ENCODE data around the gene DSG4. TPM values are rescaled to one million over a fixed set of nuclear protein-coding genes. Genes with fewer than 3 reads are reported as not detected.
A peak's percentile ranks its signal among the peaks of the same experiment; 100 is the strongest.

DSG4 gene
- total and polyA plus RNA-seq, 4 donors, result not detected

GRCh38 chr18:31424383-31424988 lies 47.9 kb downstream of the DSG4 start:
- H3K9me3 ChIP-seq (ENCODE audit: control insufficient read depth, insufficient read depth, low read length), result no peaks in the 10 kb centered on the region
- H3K27ac ChIP-seq (ENCODE audit: low read depth, low read length), result no peak overlapping the region
- no peaks in the 10 kb centered on the region for H3K4me1 ChIP-seq (ENCODE audit: control insufficient read depth, insufficient read depth, low read length)
- H3K36me3 ChIP-seq (ENCODE audit: control insufficient read depth, insufficient read depth, low read length), result no peaks in the 10 kb centered on the region
- WGBS (ENCODE audit: insufficient coverage), result no CpG with 5 or more reads among the region's 7 CpGs
- H3K4me3 ChIP-seq (ENCODE audit: low read depth, low read length), result no peak overlapping the region
- DNase-seq (ENCODE audit: low read depth in 4 of 6, low spot score in 6 of 6), result peak in 1 of 6 donors; percentile 11
- no peaks in the 10 kb centered on the region for H3K27me3 ChIP-seq (ENCODE audit: control insufficient read depth, insufficient read depth, low read length)

GRCh38 chr18:31426021-31426420 lies 49.4 kb downstream of the DSG4 start:
- no peaks in the 10 kb centered on the region for H3K27me3 ChIP-seq (ENCODE audit: control insufficient read depth, insufficient read depth, low read length)
- 88% methylated on average over 1 of the region's 2 CpGs for WGBS (ENCODE audit: insufficient coverage)
- no peak overlapping the region for H3K27ac ChIP-seq (ENCODE audit: low read depth, low read length)
- H3K9me3 ChIP-seq (ENCODE audit: control insufficient read depth, insufficient read depth, low read length), result no peaks in the 10 kb centered on the region
- no peak overlapping the region for H3K4me3 ChIP-seq (ENCODE audit: low read depth, low read length)
- H3K36me3 ChIP-seq (ENCODE audit: control insufficient read depth, insufficient read depth, low read length), result no peaks in the 10 kb centered on the region
- DNase-seq (ENCODE audit: low read depth in 4 of 6, low spot score in 6 of 6), result no peak
- no peaks in the 10 kb centered on the region for H3K4me1 ChIP-seq (ENCODE audit: control insufficient read depth, insufficient read depth, low read length)

DNA sequence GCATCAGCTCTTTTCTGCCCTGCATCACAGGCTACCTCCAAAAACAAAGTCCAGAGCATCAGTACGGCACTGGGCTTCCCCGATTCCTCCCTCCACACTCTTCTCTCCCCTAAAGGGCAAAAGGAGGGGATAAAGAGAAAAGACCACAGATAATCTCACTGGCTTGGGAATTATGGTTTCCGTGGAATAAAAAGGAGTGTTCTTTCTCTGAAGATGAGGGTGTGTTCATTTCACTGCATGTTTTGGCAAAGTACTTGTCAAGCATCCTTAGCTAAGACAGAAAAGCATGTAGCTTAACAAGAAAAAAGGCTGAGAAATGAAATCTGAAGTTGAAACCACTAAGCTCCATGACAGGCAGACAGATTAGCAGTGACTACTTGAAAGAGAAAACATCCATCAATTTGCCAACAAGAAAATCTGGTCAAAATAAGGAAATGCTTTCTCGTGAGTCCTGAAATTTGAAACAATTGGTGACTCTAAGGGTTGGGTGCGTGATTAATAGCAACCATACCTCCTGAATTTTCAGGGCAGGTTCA lies 50.4 kb downstream of the DSG4 start:
- Histone ChIP-seq H3K4me1 (ENCODE audit: control insufficient read depth, insufficient read depth, low read length) (no peaks in the 10 kb centered on the region), H3K27me3 (ENCODE audit: control insufficient read depth, insufficient read depth, low read length) (no peaks in the 10 kb centered on the region), H3K27ac (ENCODE audit: low read depth, low read length) (no peak overlapping the region), H3K4me3 (ENCODE audit: low read depth, low read length) (no peak overlapping the region), H3K9me3 (ENCODE audit: control insufficient read depth, insufficient read depth, low read length) (no peaks in the 10 kb centered on the region), H3K36me3 (ENCODE audit: control insufficient read depth, insufficient read depth, low read length) (no peaks in the 10 kb centered on the region)
- no CpG with 5 or more reads among the region's 5 CpGs for WGBS (ENCODE audit: insufficient coverage)
- DNase-seq (ENCODE audit: low read depth in 4 of 6, low spot score in 6 of 6), result no peak

DNA sequence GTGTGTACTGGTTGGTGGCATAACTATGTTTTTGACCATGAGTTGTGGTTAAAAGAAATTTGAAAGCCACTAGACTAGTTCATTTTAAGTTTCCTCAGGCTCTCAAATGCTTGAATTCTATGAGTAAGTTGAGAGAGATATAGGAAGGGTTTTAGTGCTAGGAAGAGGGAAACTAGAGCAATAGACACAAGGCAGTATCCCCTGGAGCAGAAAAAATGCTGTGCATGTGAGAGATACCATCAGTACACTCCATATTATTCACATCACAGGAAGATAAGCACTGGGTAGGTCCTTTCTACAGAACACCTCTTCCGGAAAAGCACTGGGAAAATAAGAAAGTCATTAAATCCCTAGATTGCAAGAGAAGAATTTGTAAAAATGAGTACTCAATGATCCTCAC lies 51.6 kb downstream of the DSG4 start:
- Histone ChIP-seq H3K27ac (ENCODE audit: low read depth, low read length) (no peak overlapping the region), H3K36me3 (ENCODE audit: control insufficient read depth, insufficient read depth, low read length) (no peaks in the 10 kb centered on the region), H3K4me1 (ENCODE audit: control insufficient read depth, insufficient read depth, low read length) (no peaks in the 10 kb centered on the region), H3K4me3 (ENCODE audit: low read depth, low read length) (no peak overlapping the region), H3K27me3 (ENCODE audit: control insufficient read depth, insufficient read depth, low read length) (no peaks in the 10 kb centered on the region), H3K9me3 (ENCODE audit: control insufficient read depth, insufficient read depth, low read length) (no peaks in the 10 kb centered on the region)
- WGBS (ENCODE audit: insufficient coverage), result no CpG with 5 or more reads among the region's 1 CpG
- no peak for DNase-seq (ENCODE audit: low read depth in 4 of 6, low spot score in 6 of 6)

GRCh38 chr18:31429623-31430022 lies 53.0 kb downstream of the DSG4 start:
- 40% methylated on average over 1 of the region's 2 CpGs for WGBS (ENCODE audit: insufficient coverage)

DNA sequence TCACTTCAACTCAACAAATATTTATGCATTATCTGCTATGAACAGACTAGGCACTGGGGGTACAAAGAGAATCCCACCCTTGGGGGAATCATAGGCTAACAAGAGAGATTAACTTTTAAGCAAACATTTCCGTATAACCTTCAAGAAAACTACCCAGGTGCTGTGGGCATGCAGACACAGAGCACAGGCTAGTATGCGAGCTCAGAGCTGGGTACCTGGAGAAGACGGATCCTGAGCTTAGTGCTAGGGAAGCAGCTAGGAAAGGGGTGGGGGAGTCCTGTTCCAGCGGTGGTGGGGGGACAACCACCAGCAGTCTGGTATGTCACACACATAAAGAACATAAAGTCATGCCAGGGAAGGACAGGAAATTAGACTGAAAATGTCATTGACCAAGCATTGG lies 53.5 kb downstream of the DSG4 start:
- no peak for DNase-seq (ENCODE audit: low read depth in 4 of 6, low spot score in 6 of 6)
- no peaks in the 10 kb centered on the region for H3K27me3 ChIP-seq (ENCODE audit: control insufficient read depth, insufficient read depth, low read length)
- no peaks in the 10 kb centered on the region for H3K36me3 ChIP-seq (ENCODE audit: control insufficient read depth, insufficient read depth, low read length)
- no CpG with 5 or more reads among the region's 4 CpGs for WGBS (ENCODE audit: insufficient coverage)
- H3K4me3 ChIP-seq (ENCODE audit: low read depth, low read length), result no peak overlapping the region
- no peaks in the 10 kb centered on the region for H3K9me3 ChIP-seq (ENCODE audit: control insufficient read depth, insufficient read depth, low read length)
- H3K27ac ChIP-seq (ENCODE audit: low read depth, low read length), result no peak overlapping the region
- H3K4me1 ChIP-seq (ENCODE audit: control insufficient read depth, insufficient read depth, low read length), result no peaks in the 10 kb centered on the region

More at GRCh38 chr18:31429623-31430022, 53.0 kb downstream of the DSG4 start:
- Histone ChIP-seq H3K36me3 (ENCODE audit: control insufficient read depth, insufficient read depth, low read length) (no peaks in the 10 kb centered on the region), H3K27me3 (ENCODE audit: control insufficient read depth, insufficient read depth, low read length) (no peaks in the 10 kb centered on the region), H3K27ac (ENCODE audit: low read depth, low read length) (no peak overlapping the region), H3K4me1 (ENCODE audit: control insufficient read depth, insufficient read depth, low read length) (no peaks in the 10 kb centered on the region), H3K4me3 (ENCODE audit: low read depth, low read length) (no peak overlapping the region), H3K9me3 (ENCODE audit: control insufficient read depth, insufficient read depth, low read length) (no peaks in the 10 kb centered on the region)
- no peak for DNase-seq (ENCODE audit: low read depth in 4 of 6, low spot score in 6 of 6)

DNA sequence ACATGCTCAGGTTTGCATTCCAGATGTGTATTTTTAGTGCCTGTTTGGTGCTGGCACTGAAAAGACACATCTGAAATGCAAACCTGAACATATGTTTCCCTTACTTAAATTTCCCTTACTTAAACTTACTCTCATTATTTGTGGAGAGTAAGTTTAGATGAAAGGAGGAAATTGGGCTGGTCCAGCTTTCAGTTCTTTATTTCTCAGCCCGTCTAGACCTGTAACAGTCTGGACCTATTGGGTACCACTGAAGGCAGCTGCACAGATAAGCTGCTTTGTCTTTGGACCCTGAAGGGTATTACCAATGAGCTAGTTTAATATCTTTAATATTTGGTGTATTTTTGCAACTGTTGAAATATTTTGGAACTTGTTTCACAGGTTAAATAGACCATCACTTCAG lies 54.0 kb downstream of the DSG4 start:
- H3K27ac ChIP-seq (ENCODE audit: low read depth, low read length), result no peak overlapping the region
- H3K9me3 ChIP-seq (ENCODE audit: control insufficient read depth, insufficient read depth, low read length), result no peaks in the 10 kb centered on the region
- no peaks in the 10 kb centered on the region for H3K4me1 ChIP-seq (ENCODE audit: control insufficient read depth, insufficient read depth, low read length)
- WGBS (ENCODE audit: insufficient coverage), result 100% methylated on average over 1 of the region's 1 CpG
- no peak overlapping the region for H3K4me3 ChIP-seq (ENCODE audit: low read depth, low read length)
- H3K27me3 ChIP-seq (ENCODE audit: control insufficient read depth, insufficient read depth, low read length), result no peaks in the 10 kb centered on the region
- H3K36me3 ChIP-seq (ENCODE audit: control insufficient read depth, insufficient read depth, low read length), result no peaks in the 10 kb centered on the region
- no peak for DNase-seq (ENCODE audit: low read depth in 4 of 6, low spot score in 6 of 6)

GRCh38 chr18:31432316-31432715 lies 55.7 kb downstream of the DSG4 start:
- H3K4me1 ChIP-seq (ENCODE audit: control insufficient read depth, insufficient read depth, low read length), result no peaks in the 10 kb centered on the region
- no peaks in the 10 kb centered on the region for H3K36me3 ChIP-seq (ENCODE audit: control insufficient read depth, insufficient read depth, low read length)
- no peaks in the 10 kb centered on the region for H3K27me3 ChIP-seq (ENCODE audit: control insufficient read depth, insufficient read depth, low read length)
- no peak for DNase-seq (ENCODE audit: low read depth in 4 of 6, low spot score in 6 of 6)
- no peak overlapping the region for H3K4me3 ChIP-seq (ENCODE audit: low read depth, low read length)
- H3K9me3 ChIP-seq (ENCODE audit: control insufficient read depth, insufficient read depth, low read length), result no peaks in the 10 kb centered on the region
- no CpG with 5 or more reads among the region's 1 CpG for WGBS (ENCODE audit: insufficient coverage)
- no peak overlapping the region for H3K27ac ChIP-seq (ENCODE audit: low read depth, low read length)

DNA sequence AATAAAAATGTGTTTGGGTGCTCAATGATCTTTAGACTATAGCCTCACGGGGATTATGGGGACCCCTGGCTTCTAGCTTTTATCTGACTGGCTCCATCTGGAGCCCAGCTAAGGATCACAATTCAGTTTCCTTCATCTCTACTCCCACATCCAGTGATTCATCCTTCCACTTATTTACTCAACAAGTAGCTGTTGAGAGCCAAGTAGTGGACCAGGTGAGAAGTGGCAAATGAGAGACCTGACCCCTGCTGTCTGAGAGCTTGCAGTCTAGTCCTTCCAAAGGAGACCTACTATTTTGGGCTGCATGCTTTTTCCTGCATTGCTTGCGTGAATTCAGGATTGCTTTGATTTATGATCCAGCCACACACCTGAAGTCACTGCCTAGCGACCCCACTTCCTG lies 60.2 kb downstream of the DSG4 start:
- no peaks in the 10 kb centered on the region for H3K27me3 ChIP-seq (ENCODE audit: control insufficient read depth, insufficient read depth, low read length)
- no peak overlapping the region for H3K4me3 ChIP-seq (ENCODE audit: low read depth, low read length)
- no peaks in the 10 kb centered on the region for H3K36me3 ChIP-seq (ENCODE audit: control insufficient read depth, insufficient read depth, low read length)
- no peaks in the 10 kb centered on the region for H3K9me3 ChIP-seq (ENCODE audit: control insufficient read depth, insufficient read depth, low read length)
- no peak overlapping the region for H3K27ac ChIP-seq (ENCODE audit: low read depth, low read length)
- DNase-seq (ENCODE audit: low read depth in 4 of 6, low spot score in 6 of 6), result no peak
- no peaks in the 10 kb centered on the region for H3K4me1 ChIP-seq (ENCODE audit: control insufficient read depth, insufficient read depth, low read length)
- 93% methylated on average over 2 of the region's 3 CpGs for WGBS (ENCODE audit: insufficient coverage)

- DNase-seq (ENCODE audit: low read depth in 4 of 6, low spot score in 6 of 6), result no peak
- no peaks in the 10 kb centered on the region for H3K9me3 ChIP-seq (ENCODE audit: control insufficient read depth, insufficient read depth, low read length)
- H3K4me3 ChIP-seq (ENCODE audit: low read depth, low read length), result no peak overlapping the region
- no peaks in the 10 kb centered on the region for H3K4me1 ChIP-seq (ENCODE audit: control insufficient read depth, insufficient read depth, low read length)
- H3K27me3 ChIP-seq (ENCODE audit: control insufficient read depth, insufficient read depth, low read length), result no peaks in the 10 kb centered on the region
- no peak overlapping the region for H3K27ac ChIP-seq (ENCODE audit: low read depth, low read length)
- no peaks in the 10 kb centered on the region for H3K36me3 ChIP-seq (ENCODE audit: control insufficient read depth, insufficient read depth, low read length)
- no CpG with 5 or more reads among the region's 2 CpGs for WGBS (ENCODE audit: insufficient coverage)
These were observed 61.8 kb downstream of the DSG4 start for GRCh38 chr18:31438402-31438801.
